GM18505 (cell line): ENCODE results near the gene XYLT2.
"Not testable (repeated sequence)": the region's sequence is repeated elsewhere in the genome, so short reads cannot be mapped to it uniquely, and the experiment has no call there.

ENCODE experiments used
- ATAC-seq: cut with Tn5 transposase; IDR thresholded peaks from one replicate; pipeline ENCODE4 v1.9.1; 2021; ENCODE audit not compliant: unreplicated experiment
- POLR2A ChIP-seq: IDR thresholded peaks from 4 replicates; pipeline ENCODE4 v1.6.1; 2011; ENCODE audit warnings: borderline replicate concordance; ENCODE audit not compliant: insufficient read depth, insufficient read length; ENCODE audit errors: extremely low read depth

The XYLT2 gene

GRCh38 chr17:50345432-50346312 is at the start of gene XYLT2:
XYLT2 (plus strand) TSS chr17:50346126; CDS start chr17:50346141, 15 bp downstream.
- ATAC-seq = peak; percentile 76
- TF ChIP-seq POLR2A = peak; percentile 81

- no peak for ATAC-seq
- TF ChIP-seq POLR2A = no peak
Measured at GRCh38 chr17:50297407-50297865, 48.5 kb upstream of the XYLT2 start.

- no peak for TF ChIP-seq POLR2A
- no peak for ATAC-seq
Measured at GRCh38 chr17:50298018-50298417, 47.9 kb upstream of the XYLT2 start.

DNA sequence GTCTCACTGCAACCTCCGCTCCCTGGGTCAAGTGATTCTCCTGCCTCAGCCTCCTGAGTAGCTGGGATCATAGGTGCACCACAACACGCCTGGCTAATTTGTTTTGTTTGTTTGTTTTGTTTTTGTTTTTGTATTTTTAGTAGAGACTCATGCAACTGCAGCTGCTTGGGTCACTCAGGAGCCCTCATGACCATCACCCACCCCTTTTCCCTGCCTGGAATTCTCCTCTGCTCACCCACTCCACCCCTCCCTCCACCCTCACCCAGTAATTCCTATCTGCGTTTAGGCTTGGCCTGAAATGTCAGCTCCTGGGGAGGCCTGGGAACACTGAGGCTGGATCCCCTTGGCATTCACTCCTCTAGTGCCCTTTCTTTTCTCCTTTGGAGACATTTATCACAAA is 46.1 kb upstream of the XYLT2 start:
- no peak for TF ChIP-seq POLR2A
- ATAC-seq = no peak

DNA sequence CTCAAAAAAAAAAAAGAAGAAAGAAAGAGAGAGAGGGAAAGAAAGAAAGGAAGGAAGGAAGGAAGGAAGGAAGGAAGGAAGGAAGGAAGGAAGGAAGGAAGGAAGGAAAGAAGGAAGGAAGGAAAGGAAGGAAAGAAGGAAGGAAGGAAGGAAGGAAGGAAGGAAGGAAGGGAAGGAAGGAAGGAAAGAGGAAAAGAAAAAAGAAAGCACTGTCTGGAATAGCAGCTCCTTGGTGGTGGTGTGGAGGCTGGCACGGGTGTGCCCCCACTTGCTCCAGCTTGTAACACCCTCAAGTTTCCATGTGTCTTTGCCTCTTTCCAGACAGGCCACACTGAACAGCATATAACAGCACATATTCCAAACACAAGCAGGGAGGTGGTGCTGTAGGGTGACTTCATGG is 45.1 kb upstream of the XYLT2 start:
- not testable (repeated sequence) for ATAC-seq

DNA sequence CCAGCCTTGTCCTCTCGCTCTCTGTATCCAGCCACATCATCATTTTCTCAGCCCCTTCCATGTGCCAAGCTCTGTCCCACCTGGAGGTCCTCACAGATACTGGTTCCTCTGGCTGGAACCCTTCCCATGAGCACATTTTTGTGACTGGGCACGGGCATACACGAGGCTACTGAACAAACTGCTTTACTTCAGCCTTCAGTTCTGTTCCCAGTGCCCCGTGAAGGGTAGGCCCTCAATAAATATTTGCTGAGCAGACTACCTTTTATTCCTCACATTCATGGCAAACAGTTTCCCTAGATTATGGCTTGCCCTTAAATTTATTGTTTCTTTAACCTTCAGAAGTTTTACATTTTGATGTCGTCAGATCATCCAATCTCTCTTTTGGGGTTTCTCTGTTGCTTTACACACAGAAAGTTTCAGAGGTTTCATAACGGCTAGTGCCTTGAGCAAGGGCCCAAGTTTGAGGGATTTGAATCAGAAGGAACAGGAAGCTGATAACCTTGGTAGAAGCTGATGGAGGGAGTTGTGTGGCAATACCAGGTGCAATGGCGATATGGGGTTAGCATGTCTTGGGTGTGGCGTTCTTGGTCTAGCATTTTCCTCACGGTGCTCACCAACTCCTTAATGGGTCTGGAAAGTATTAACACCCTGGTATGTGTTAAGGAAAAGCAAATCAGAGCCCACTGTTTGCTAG is 43.9 kb upstream of the XYLT2 start:
- ATAC-seq = no peak
- TF ChIP-seq POLR2A = no peak

DNA sequence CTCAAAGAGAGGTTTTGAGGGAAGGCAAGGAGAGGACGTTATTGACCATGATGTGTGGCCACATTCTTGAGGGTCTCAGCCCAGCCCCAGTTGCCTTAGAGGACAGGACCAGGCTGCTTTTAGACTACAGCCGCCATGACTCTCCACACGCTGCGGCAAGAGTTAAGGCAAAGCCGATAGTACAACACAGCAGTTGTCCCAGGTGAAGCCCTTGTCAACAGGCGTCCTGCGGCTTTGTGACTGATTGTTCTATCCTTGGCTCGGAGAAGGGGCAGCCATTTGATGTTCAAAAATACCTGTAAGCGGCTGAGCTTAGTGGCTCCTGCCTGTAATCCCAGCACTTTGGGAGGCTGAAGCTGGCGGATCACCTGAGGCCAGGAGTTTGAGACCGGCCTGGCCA is 42.9 kb upstream of the XYLT2 start:
- no peak for ATAC-seq
- no peak for TF ChIP-seq POLR2A

GRCh38 chr17:50303596-50303995 is 42.3 kb upstream of the XYLT2 start:
- TF ChIP-seq POLR2A = no peak
- ATAC-seq = no peak

DNA sequence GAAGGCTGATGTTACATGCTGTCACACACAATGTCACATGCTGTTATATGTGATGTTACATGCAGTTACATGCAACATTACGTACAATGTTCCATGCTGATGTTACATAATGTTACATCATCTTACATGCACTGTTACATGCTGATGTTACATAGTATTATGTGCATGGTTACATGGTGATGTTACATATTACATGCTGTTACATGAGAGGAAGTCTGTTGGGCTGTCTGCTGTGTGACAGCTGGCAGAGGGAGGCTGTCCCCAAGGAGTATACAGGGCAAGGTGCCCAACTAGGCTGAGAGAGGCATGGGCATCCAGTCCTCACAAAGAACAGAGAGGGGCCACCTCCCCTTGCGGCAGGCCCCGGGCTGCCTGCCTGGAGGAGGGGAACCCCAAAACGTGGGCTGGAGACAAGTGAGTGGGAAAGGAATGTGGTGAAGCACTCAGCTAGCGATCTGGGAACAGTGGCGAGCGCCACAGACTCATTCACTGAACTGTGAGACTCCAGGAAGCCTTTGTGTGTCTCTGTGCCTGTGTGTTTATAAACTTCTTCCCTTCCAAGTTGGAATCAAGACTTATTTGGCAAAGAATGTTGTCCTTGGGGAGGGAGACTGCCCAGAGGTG is 41.0 kb upstream of the XYLT2 start:
- no peak for ATAC-seq
- TF ChIP-seq POLR2A = no peak

- TF ChIP-seq POLR2A = no peak
- ATAC-seq = no peak
Measured at GRCh38 chr17:50307654-50308053, 38.3 kb upstream of the XYLT2 start.

DNA sequence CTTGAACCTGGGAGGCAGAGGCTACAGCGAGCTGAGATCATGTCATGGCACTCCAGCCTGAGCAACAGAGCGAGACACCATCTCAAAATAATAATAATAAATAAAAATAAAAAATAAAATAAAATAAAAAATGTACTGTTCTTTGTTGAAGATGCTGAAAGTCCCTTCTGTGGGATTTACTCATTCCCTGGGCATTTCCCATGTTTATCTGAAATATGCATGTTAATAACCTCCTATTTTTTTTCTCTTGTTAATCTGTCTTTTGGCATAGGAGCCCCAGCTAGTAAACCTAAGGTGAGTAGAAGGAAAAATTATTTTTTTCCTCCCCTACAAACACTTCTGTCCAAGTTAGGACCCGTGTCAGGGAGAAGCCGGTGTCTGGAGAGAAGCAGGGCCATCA is 37.3 kb upstream of the XYLT2 start:
- TF ChIP-seq POLR2A = no peak
- no peak for ATAC-seq

DNA sequence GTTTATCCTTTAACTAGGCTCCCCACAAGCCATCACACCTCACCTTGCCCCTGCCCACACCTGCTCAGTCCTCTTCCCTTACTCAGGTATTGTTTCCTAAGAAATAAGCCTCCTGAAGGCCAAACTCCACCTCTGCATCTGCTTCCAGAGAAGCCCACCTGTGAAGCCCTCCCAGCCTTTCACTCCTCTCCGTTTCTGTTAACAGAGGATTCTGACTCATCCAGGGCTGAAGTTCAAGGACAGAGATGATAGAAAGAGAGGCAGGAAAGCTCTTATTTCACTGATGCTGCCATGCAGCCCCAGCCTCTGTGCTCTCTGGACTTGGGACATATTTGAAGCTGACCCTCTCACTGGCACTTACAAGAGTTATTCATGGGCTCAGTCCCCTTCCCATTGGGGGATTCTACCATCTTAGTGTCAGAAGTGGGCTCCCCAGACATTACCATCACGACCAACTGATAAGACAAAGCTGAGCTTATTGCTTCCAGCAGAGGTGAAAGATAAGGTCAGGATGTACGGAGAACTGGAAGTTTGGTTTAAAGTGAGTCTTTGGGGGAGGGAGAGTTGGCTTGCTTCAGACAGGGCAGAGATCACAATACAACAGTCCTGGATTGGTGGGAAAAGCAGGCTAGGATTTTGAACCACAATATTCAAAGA is 35.3 kb upstream of the XYLT2 start:
- TF ChIP-seq POLR2A = no peak
- ATAC-seq = no peak

DNA sequence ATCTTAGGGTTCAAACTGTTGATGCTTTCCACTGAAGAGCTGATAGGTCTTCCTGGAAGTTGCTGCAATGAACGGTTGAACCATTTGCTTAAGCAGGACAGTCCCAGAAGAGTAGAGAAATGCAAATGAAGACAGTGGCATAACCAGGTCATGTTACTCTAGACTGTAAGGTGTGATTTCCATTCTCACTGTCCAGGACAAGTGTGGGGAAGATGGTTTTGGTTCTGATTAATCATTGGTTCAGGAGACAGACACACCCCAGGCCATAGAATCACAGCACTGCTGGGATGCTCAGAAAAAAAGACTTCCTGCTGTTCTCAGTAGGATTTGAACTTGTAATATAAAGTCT is 34.8 kb upstream of the XYLT2 start:
- ATAC-seq = no peak
- no peak for TF ChIP-seq POLR2A
